Measurements from ENCODE around the gene SH3GL3.

DNA sequence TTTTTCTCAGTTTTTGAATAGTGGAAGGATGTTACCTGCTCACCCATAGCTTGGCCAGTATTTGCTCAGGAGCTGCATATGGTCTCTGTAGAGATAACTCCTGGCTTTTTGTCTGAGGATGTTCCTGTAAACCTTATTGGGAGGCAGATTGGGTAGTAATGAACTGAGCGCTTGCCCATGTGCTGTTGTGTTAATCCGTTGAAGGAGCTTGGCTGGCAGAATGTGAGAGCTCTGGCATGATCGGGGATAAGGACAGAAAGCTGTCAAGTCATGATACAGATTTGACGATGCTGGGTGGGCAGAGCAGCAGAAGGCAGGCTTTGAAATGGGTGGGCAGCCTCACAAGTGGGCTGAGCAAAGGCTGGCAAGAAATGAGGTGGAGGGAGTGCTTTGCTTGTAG is 27.4 kb downstream of the SH3GL3 start:
- TF ChIP-seq CTCF (IDR thresholded peaks at IDR 0.05; ENCODE audit: low read length): no peak
- TF ChIP-seq EZH2 (IDR thresholded peaks at IDR 0.05; ENCODE audit: borderline replicate concordance, low read length): no peak
